Activated naive CD4-positive, alpha-beta T cell treated with anti-CD3 and anti-CD28 coated beads, Interleukin-2, amount 50 U/mL, for 16 hours (primary cell): ENCODE measurements around the gene SLC39A1.

ENCODE experiments used
- DNase-seq: peaks from one replicate; pipeline ENCODE4 v3.0.0-alpha.2; 2020

Gene SLC39A1

GRCh38 chr1:153976819-153977249, 13.5 kb upstream of the SLC39A1 start:
- DNase-seq = no peak

GRCh38 chr1:153973525-153973924, 10.2 kb upstream of the SLC39A1 start:
- DNase-seq = no peak

GRCh38 chr1:153973071-153973470, 9.7 kb upstream of the SLC39A1 start:
- DNase-seq = no peak

- no peak for DNase-seq
Measured at GRCh38 chr1:153970346-153970745, 7.0 kb upstream of the SLC39A1 start.

DNA sequence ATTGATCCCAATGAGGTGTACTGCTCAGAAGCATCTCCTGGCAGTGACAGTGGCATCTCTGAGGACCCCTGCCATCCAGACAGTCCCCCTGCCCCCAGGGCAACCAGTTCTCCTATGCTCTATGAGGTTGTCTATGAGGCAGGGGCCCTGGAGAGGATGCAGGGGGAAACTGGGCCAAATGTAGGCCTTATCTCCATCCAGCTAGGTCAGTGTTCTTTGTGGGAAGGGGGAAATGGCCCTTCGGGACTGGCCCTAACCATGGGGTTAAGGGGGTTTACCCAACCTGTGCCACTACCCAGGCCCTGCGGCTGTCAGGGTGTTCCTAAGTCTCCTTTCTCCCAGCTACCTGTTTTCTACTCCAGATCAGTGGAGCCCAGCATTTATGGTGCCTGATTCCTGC, 5.6 kb upstream of the SLC39A1 start:
- no peak for DNase-seq

GRCh38 chr1:153968408-153968807, 5.1 kb upstream of the SLC39A1 start:
- DNase-seq = no peak

DNA sequence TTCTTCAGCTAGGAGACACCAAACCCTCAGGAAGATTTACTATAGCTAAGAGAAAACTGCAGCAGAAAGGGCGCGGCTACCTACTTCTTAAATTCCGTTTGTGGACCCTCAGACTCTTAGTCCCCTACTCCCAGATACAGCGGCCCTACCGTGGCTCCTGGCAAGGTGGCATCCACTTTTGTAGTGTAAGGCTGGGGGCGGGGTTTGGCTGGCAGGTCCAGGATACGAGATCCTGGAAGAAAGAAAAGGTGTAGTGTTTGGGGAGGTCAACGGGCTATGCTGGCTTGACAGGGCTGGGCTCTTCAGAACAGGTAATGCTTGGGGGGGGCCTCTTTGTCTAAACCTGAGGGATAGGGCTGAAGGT, 4.6 kb upstream of the SLC39A1 start:
- no peak for DNase-seq

GRCh38 chr1:153967107-153967999, 4.0 kb upstream of the SLC39A1 start, which contains the start of gene CREB3L4:
Gene CREB3L4 (plus strand): TSS chr1:153967902. CDS start chr1:153968526, 624 bp downstream.
- peak; percentile 84 for DNase-seq

DNA sequence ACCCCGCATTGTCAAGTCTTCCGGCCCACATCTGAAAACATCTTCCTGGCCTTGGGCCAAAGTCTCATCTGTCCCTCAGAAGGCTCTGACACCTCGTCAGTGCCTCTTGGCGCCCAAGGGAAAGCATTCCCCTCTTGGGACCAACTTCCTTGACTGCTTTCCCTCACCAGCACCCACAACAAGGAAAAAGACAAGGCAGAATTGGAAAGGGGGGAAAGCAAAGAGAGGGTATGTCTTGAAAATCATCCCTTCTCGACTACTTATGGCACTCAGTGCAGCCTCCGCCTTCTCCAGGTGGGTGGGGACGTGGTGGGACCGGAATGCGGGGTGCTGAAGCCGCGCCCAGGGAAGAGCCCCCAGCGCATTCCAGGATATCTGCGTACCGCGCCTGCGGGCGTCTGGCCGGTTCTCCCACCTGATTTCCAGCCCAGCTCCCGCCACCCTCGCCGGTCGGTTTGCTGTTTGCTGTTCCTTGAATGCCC, 554 bp upstream of the SLC39A1 start:
- no peak for DNase-seq

GRCh38 chr1:153962088-153963029, 978 bp downstream of the SLC39A1 start:
- DNase-seq = no peak

DNA sequence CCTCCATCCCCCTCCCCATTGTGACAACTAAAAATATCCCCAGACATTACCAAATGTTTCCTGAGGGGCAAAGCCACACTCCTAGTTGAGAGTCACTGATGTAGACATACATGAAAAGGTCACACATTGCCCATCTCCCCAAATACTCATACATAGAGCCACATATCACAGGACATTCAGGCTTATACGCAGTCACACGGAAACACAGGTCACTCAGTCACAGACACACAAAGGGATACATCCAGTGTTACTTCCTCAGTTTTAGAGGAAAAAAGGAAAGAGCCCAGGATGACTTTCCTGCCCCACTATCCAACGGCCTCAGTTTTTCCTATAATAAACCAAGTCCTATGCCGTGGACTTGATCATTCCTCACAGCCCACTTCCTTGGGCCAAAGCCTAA, 1.9 kb downstream of the SLC39A1 start:
- DNase-seq = no peak

DNA sequence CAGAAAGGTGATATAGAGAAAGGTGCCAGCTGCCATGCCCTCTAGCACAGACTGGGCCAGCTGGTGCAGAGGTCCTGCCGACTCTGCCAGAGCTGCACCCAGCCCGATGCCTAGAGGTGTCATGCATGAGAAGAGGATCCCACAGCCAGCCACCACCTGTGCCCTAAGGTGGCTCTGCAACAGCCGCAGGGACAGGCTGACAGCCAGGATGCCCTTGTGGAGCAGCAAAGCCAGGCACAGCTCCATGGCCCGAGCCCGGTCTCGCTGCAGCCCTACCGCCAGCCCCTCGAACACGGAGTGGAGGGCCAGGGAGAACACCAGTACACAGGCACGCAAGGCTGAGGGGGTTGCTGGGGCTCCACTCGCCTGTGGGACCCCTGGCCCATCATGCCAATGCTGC, 3.1 kb downstream of the SLC39A1 start:
- DNase-seq = no peak

DNA sequence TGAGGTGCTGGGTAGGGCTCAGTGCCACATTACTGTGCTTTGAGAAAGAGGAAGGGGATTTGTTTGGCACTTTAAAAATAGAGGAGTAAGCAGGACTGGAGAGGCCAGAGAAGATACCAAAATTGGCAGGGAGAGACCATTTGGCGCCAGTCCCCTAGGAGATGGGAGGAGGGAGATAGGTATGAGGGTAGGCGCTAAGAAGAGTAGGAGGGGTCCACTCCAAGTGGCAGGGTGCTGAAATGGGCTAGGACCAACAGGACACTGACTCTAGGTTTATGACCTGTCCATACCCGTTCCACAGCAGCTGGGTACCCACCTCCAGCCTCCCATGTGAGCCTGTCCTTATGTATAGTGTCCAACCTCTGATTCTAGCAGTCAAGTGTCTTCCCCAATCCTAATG, 3.9 kb downstream of the SLC39A1 start:
- DNase-seq = no peak

GRCh38 chr1:153958961-153959260, 4.4 kb downstream of the SLC39A1 start:
- DNase-seq = no peak

GRCh38 chr1:153958111-153958960, 5.0 kb downstream of the SLC39A1 start, which contains the start of gene CRTC2:
Gene CRTC2 (minus strand): TSS chr1:153958612. CDS start chr1:153958497, 115 bp downstream.
- peak; percentile 98 for DNase-seq

DNA sequence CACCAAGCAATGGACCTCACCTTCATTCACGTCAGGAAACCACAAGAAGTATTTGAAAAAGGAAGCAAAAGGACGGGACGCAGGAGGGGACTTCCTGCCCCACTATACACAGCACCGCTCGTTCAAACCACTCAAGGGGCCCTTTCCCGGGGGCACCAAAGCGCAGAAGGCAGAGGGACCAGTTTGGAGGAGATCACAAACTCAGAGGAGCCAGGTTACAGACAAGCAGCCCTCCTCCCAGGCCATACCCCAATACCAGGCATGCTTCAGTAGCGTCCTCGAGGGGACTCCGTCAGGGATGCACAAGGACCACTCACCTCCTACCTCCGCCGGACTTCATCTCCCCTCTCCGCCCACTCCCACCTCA, 5.6 kb downstream of the SLC39A1 start:
- no peak for DNase-seq

GRCh38 chr1:153956997-153957715, 6.2 kb downstream of the SLC39A1 start:
- no peak for DNase-seq

DNA sequence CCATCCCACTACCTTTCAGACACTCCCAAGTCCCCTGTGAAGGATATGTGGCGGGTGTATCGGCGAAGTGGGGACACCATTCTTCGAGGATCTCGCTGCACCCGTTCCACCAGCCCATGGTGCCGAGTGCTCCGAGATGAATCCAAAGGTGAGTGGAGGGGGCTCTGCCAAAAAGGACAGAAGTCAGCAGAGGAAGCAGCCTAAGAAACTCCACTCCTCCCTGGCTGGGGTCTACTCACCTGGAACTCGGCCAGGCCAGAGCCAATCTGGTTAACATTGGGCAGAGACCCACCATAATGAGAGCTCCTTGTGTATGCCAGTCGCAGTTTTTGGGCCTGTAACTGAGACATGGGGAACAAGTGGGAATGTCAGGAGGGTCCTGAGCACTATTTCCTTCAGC, 8.5 kb downstream of the SLC39A1 start:
- DNase-seq = no peak

GRCh38 chr1:153953859-153954365, 9.4 kb downstream of the SLC39A1 start:
- no peak for DNase-seq

GRCh38 chr1:153951801-153952200, 11.5 kb downstream of the SLC39A1 start:
- no peak for DNase-seq

DNA sequence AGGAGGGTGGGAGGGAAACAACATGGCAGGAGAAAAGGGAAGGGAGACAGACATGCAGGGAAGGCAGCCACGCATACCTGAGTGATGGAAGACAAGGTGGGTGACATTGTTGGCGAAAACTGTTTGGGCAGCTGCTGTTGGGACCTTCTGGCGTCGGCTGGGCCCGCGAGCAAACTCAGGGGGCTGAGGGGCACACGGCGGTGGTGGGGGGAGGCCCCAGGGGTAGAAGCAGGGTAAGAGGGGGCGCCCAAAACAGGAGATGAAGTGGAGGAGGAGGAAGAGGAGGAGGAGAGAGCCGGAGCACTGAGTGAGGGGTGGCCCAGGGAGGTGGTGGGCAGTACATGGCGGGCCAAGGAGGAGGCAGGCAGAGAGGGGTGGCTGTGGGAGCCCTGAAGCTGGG, 12.2 kb downstream of the SLC39A1 start:
- no peak for DNase-seq
